Suppressor macrophage treated with lipopolysaccharide for 4 hours (primary cell): ENCODE data around the gene MAML2.
"Not testable (repeated sequence)": the region's sequence is repeated elsewhere in the genome, so short reads cannot be mapped to it uniquely, and the experiment has no call there.

Experiments used
- DNase-seq: peaks from one replicate; pipeline ENCODE4 v3.0.0-alpha.2; 2020

MAML2 gene

GRCh38 chr11:96204721-96205459 lies 138.1 kb downstream of the MAML2 start:
- no peak for DNase-seq

- no peak for DNase-seq
Observed at GRCh38 chr11:96204366-96204659, 138.7 kb downstream of the MAML2 start.

DNA sequence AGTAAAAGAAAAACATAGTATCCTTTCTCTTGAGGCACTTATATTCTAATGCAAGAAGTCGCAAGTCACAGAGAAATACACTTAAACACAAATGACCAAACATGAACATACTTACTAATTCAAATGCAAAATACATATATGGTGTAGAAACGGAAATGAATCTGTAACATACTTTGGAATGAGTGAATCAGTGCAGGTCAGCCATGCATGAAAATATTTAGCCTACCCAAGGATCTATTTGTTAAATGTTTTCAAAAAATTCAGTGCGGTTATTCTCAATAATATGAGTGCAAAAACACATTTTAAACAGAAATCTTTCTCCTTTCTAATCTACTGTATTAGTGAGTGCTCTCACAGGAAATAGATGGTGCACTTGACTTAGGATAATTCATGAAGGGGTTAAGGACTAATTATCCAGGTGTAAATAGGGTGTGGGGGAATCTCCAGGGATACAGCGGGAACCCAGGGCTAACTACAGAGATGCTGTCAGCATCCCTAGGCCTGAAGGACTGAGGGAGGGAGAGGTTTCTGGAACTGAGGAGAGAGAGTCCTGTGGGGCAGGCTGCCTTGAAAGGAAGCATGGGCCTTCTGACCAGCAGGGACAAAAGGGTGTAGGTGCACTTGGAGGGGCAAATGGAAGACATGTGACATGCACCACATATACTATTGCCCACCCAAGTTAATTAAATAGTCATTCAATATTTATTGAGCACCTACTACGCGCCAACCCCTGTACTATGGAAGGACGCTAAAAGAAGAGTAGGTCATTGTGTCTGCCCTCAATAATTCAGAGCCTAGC lies 139.2 kb downstream of the MAML2 start:
- DNase-seq: no peak

- DNase-seq: no peak
Observed at GRCh38 chr11:96200243-96200642, 142.8 kb downstream of the MAML2 start.

GRCh38 chr11:96199563-96200025 lies 143.4 kb downstream of the MAML2 start:
- DNase-seq: peak; percentile 75

GRCh38 chr11:96197801-96198701 lies 144.9 kb downstream of the MAML2 start:
- DNase-seq: peak; percentile 72

- no peak for DNase-seq
Observed at GRCh38 chr11:96197103-96197502, 145.9 kb downstream of the MAML2 start.

DNA sequence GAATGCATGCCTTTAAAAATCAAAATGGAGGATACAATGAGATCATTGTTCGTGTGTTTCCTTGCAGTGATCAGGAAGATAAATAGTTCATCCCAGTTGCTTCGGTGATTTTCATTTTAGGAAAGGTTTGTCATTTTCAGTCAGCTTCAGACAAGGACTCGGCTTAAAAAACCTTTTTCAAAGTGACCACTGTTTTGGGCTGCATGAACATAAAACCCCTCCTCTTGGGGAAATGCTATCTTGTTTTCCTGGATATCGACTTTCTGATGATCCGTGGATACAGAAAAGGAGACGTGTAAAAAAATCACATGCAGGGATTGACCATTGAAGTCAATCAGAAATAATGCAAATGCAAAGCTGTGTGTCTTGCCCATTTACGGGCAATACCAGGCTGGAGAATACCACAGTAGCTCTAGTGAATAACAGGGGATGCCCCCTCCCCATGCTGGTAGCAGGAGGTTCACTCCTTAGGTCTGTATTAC lies 146.8 kb downstream of the MAML2 start:
- DNase-seq: no peak

- DNase-seq: no peak
Observed at GRCh38 chr11:96195671-96196070, 147.3 kb downstream of the MAML2 start.

GRCh38 chr11:96194581-96195374 lies 148.2 kb downstream of the MAML2 start:
- no peak for DNase-seq

- DNase-seq: no peak
Observed at GRCh38 chr11:96193745-96194443, 149.1 kb downstream of the MAML2 start.

GRCh38 chr11:96191752-96192151 lies 151.2 kb downstream of the MAML2 start:
- no peak for DNase-seq

DNA sequence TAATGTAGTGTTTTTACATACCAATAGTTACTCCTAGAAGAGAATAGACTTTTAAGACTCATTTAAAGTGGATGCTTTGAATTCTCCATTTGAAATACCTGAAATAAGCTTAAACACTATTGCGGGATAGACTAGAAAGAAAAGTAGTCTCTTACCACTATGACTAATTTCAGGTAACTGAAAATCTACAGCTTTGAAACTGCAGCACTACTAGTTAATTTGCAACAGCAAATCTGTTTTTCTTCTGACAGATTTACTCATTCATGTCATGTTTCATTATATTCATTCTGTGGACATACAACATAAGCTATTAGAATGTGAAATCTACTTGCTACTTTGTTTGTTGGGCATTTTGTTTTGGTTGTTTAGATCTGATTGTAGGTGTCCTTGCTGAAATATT lies 153.6 kb downstream of the MAML2 start:
- DNase-seq: no peak

GRCh38 chr11:96188243-96189006 lies 154.6 kb downstream of the MAML2 start:
- DNase-seq: peak; percentile 88

GRCh38 chr11:96187822-96188221 lies 155.2 kb downstream of the MAML2 start:
- DNase-seq: no peak

DNA sequence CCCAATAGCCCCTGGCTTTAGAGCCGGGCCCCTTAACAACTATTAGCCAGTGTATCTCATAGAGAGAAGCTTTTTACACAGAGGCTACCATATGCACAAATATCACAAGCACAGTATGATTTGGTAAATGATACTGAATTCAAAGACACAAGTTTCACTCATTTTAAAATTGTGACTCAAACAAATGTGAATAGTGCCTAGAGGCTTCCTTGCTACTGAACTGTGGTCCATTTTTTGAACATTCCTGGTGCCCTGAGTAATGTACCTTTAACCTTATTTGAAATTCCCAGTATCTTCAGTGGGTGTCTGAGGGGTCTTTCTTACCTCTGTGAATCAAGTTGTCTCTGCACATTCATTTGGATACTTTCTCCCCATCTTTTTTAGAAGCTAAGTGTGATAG lies 156.2 kb downstream of the MAML2 start:
- DNase-seq: no peak

- no peak for DNase-seq
Observed at GRCh38 chr11:96185220-96185768, 157.7 kb downstream of the MAML2 start.

GRCh38 chr11:96180937-96181336 lies 162.1 kb downstream of the MAML2 start:
- not testable (repeated sequence) for DNase-seq

GRCh38 chr11:96180341-96180740 lies 162.7 kb downstream of the MAML2 start:
- DNase-seq: no peak

GRCh38 chr11:96179905-96180304 lies 163.1 kb downstream of the MAML2 start:
- no peak for DNase-seq

GRCh38 chr11:96178887-96179279 lies 164.1 kb downstream of the MAML2 start:
- DNase-seq: no peak
